HL-60/S4 treated with phorbol 12-myristate 13-acetate at 8.2 ng/mL for 4 days and 3 days (cell line): Measurements from ENCODE around the gene FKBP2.

Experiments
- in situ Hi-C: fragments of 300-500 bp; cut with MboI; formaldehyde crosslinking; loops from 2 replicates; pipeline ENCODE4 v1.15.0; 2022; ENCODE audit warnings: low sequenced_read_pairs

Gene FKBP2

DNA sequence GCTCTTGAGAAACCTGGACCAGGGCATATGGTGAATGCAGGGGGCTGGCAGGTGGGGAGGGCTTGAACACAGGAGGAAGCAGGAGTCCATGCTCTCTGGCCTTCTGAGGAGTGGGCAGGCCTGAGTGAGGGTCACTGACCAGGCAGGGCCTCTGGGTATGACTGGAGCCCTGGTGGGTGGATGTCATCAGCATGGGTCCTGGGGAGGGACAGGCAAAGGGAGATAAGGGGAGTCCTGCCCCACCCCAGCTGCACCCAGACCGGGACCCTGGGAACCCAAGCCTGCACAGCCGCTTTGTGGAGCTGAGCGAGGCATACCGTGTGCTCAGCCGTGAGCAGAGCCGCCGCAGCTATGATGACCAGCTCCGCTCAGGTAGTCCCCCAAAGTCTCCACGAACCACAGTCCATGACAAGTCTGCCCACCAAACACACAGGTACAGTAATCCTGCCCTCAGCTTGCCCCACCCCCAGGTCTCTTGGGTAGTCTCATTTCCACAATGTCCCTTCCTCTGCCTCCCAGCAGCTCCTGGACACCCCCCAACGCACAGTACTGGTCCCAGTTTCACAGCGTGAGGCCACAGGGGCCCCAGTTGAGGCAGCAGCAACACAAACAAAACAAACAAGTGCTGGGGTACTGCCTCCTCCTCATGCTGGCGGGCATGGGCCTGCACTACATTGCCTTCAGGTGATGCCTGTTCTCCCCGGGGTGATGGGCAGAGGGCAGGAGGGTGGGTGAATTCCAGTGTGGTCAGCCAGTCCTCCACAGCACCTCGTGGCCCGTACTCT, 8.5 kb upstream of the FKBP2 start:
- in situ Hi-C loops: loop anchor here (25.0 kb wide), 1 partner anchor 105 kb away; the partner anchor contains the start of gene CCDC88B

- in situ Hi-C loops: loop anchor here (25.0 kb wide), 1 partner anchor 104 kb away; the partner anchor contains the start of gene CCDC88B
Observed at GRCh38 chr11:64232967-64233315, 8.0 kb upstream of the FKBP2 start.

DNA sequence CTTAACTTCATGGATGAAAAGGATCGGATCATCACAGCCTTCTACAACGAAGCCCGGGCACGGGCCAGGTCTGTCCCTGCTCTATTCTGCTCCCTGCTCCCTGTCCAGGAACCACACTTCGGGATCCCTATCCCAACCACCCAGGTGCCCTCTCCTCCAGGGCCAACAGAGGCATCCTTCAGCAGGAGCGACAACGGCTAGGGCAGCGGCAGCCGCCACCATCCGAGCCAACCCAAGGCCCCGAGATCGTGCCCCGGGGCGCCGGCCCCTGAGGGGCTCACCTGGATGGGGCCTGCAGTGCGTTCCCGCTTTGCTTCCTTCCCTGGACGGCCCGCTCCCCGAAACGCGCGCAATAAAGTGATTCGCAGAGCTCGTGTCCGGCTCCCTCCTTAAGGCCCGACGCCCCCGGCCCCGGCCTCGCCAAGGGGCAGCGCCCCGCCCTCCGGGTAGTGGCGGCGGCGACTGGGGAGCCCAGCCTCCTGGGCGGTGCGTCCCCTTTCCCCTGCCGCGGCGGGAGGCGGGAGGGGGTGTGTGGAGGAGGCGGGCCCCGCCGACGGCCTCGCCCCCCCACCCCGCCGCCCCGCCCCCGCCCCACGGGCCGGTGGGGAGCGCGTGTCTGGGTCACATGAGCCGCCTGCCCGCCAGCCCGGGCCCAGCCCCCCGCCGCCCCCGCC, 6.8 kb upstream of the FKBP2 start, which contains the start of gene VEGFB:
Gene VEGFB, plus strand, starts transcription at position 672 of the 674 bp plus-strand sequence. CDS start 250 bp downstream, outside the sequence.
- in situ Hi-C loops: loop anchor here (25.0 kb wide), 1 partner anchor 103 kb away; the partner anchor contains the start of gene CCDC88B

- in situ Hi-C loops: loop anchor here (25.0 kb wide), 1 partner anchor 102 kb away; the partner anchor contains the start of gene CCDC88B
Observed at GRCh38 chr11:64234647-64235379, 6.1 kb upstream of the FKBP2 start.

GRCh38 chr11:64235437-64236161, 5.3 kb upstream of the FKBP2 start:
- in situ Hi-C loops: loop anchor here (25.0 kb wide), 1 partner anchor 102 kb away; the partner anchor contains the start of gene CCDC88B

GRCh38 chr11:64237484-64237951, 3.4 kb upstream of the FKBP2 start:
- in situ Hi-C loops: loop anchor here (25.0 kb wide), 1 partner anchor 100 kb away; the partner anchor contains the start of gene CCDC88B

DNA sequence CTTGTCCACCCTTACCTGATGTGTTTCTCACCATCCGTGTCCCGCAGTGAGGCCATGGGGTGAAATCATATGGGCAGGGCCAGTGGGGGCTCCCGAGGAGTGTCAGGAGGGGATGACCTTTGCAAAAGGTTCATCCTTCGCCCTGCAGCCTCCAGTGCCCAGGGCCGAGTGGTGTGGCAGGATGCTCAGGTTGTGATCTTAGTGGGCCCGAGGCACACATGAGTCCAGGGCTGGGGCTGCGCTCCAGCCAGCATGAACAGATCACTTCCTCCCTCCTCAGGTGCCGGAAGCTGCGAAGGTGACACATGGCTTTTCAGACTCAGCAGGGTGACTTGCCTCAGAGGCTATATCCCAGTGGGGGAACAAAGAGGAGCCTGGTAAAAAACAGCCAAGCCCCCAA, 2.8 kb upstream of the FKBP2 start:
- in situ Hi-C loops: loop anchor here (25.0 kb wide), 1 partner anchor 99 kb away; the partner anchor contains the start of gene CCDC88B

DNA sequence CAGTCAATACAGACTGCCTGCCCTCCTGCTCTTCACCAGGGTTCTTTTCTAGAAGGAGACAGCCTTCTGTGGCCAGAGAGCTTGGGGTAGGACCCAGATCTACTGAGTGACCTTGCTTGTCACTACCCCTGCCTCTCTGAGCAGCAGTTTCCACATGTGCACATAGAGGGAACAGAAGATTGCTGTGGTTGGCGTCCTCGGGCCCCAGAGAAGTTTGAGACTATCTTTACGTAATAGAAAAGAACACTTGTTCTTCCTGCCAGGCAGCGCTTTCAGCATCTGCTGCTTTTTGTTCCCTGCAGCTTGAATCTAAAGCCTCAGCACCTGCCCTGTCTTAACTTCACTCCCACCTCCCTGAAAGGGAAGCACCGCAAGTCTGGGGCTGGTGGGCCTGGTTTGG, 1.9 kb upstream of the FKBP2 start:
- in situ Hi-C loops: loop anchor here (25.0 kb wide), 1 partner anchor 98 kb away; the partner anchor contains the start of gene CCDC88B

DNA sequence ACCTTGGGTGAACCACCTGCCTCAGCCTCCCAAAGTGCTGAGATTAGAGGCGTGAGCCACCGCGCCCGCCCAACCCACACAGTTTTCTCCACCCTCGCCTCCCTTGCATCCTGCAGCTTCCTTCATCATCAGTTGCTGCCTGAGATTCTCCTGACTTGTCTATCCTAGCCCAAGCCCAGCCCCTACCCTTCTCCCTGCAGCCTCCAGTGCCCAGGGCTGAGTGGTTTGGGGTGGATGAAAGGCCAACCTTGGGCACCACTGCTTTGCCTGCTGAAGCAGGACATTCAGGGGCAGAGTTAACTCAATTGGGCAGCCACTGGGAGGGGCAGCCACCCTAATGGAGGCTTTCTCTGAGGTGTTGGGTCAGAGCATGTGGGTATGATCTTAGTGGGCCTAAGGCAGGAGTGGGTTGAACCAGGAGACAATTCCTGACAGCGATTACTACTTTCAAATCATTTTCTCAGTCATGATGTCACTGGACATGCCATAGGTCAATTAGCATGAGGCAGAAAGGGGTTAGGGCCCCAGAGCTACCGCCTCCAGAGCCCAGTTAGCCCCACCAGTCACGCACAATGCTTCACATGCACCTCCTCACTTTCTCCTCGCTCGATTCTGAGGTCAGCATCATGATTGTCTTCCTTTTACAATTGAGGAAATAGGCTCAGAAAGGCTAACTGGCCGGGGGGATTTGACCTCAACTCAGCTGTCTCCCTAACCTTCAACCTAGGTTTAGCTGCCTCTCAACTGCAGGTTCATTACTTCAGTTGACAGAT, 1.0 kb upstream of the FKBP2 start:
- in situ Hi-C loops: loop anchor here (25.0 kb wide), 1 partner anchor 97 kb away; the partner anchor contains the start of gene CCDC88B

DNA sequence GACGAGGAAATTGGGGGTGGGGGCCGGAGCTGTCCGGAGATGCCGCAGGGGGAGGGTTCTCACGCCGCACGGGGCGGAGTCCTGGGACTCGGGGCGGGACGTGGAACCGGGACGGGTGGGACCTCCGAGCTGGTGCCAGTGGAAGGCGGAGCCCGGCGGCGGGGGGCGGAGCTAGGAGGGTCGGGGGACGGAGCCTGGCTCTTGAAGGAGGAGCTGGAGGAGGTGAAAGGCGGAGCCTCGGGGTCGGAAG, 271 bp downstream of the FKBP2 start:
- in situ Hi-C loops: loop anchor here (25.0 kb wide), 1 partner anchor 96 kb away; the partner anchor contains the start of gene CCDC88B

GRCh38 chr11:64241491-64242374, 838 bp downstream of the FKBP2 start:
- in situ Hi-C loops: loop anchor here (25.0 kb wide), 1 partner anchor 96 kb away; the partner anchor contains the start of gene CCDC88B

DNA sequence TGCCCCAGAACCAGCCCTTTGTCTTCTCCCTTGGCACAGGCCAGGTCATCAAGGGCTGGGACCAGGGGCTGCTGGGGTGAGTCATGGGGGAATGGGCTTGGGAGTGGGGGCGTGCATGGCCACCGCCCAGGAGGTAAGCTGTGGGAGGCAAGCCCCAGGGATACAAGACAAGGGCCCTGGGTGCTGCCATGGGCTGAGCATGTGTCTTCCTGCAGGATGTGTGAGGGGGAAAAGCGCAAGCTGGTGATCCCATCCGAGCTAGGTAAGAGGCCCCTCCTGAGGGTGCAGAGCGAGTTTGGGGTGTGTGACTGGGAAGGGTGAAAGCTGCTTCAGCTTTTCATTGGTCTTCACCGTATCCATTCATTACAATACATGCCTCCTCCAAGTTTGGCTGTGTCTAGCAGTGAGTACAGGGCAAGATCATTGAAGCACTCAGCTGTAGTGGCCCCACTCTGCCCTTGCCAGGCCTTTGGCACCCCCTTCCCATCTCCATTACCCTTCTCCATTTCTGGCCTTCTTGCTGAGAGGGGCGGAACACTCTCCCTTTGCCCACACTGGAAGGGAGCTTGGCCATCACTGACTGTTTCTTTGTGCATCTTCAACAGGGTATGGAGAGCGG, 2.5 kb downstream of the FKBP2 start:
- in situ Hi-C loops: loop anchor here (25.0 kb wide), 1 partner anchor 94 kb away; the partner anchor contains the start of gene CCDC88B

GRCh38 chr11:64244107-64244506, 3.2 kb downstream of the FKBP2 start:
- in situ Hi-C loops: loop anchor here (25.0 kb wide), 1 partner anchor 93 kb away; the partner anchor contains the start of gene CCDC88B

GRCh38 chr11:64244966-64245365, 4.1 kb downstream of the FKBP2 start:
- in situ Hi-C loops: loop anchor here (25.0 kb wide), 1 partner anchor 92 kb away; the partner anchor contains the start of gene CCDC88B

- in situ Hi-C loops: loop anchor here (25.0 kb wide), 1 partner anchor 92 kb away; the partner anchor contains the start of gene CCDC88B
Observed at GRCh38 chr11:64245401-64245796, 4.5 kb downstream of the FKBP2 start.

DNA sequence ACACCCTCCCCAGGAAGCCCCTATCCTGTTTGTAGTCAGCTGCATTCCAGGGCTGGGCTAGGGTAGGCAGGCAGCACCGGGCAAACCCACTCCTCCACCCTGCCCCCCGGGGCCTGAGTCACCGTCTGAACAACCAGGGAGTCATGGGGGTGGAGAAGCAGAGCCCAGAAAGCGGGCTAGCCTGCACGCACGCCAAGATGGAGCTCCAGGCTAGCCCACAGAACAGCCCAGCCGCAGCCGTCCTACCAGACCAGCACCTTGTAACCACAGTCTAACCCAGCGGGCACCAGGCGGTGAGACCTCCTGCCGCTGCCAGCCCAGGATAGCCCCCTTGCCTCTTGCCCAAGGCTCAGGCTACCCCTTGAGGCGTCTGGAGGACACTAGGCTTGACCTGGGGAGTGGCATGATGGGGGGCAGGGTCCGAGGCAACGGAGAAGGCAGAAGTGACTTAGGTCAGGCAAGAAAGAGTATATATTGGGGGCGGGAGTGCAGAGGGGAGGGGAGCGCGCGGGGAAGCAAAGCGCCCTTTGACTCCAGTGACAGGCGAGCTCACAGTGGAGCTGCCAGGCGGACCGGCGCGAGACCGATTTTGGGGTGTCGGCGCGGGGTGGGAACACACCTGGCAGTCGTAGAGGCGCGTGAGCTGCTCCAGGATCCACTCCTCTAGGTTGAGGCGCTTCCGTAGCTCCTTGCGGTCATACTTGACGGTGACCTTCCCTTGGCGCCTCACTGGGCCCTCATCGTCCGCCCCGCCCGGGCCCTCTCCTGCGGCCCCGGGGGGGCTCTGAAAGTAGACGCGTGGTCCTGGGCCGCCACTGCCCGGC, 5.1 kb downstream of the FKBP2 start:
- in situ Hi-C loops: loop anchor here (25.0 kb wide), 1 partner anchor 91 kb away; the partner anchor contains the start of gene CCDC88B

- in situ Hi-C loops: loop anchor here (25.0 kb wide), 1 partner anchor 91 kb away; the partner anchor contains the start of gene CCDC88B
Observed at GRCh38 chr11:64246621-64246870, 5.7 kb downstream of the FKBP2 start.
